IMR-90 (cell line): ENCODE measurements around the gene DAAM2. TPM values are rescaled to one million over a fixed set of nuclear protein-coding genes. Genes with fewer than 3 reads are reported as not detected.

ENCODE experiments used
- ATAC-seq: fragments of 200-7000 bp; cut with Tn5 transposase; 2 replicates; pipeline ENCODE4 v1.9.1; 2020; ENCODE audit warnings: low read depth, mild to moderate bottlenecking, moderate library complexity
- BruUV-seq: library from RNA; stranded (reverse); fragments of 400-500 nt; replicated peaks from 2 replicates; lab custom pipeline; 2021; lab: Mats Ljungman, UMichigan
- CTCF ChIA-PET: fragments of 300-600 bp; formaldehyde crosslinking; extraction: SDS; loops from one replicate; lab custom pipeline; 2021; ENCODE audit warnings: antibody characterized with exemption; lab: Yijun Ruan, JAX
- POLR2A ChIA-PET: fragments of 300-600 bp; sonication (Branson Sonifier 250); formaldehyde crosslinking; loops from one replicate; lab custom pipeline; 2022; ENCODE audit warnings: antibody characterized with exemption; ENCODE audit not compliant: unreplicated experiment; lab: Charles Lee
- DNase-seq: peaks from one replicate; pipeline ENCODE4 v3.0.0; 2013
- H2AFZ ChIP-seq: replicated peaks from 2 replicates; pipeline ENCODE3; 2013; ENCODE audit warnings: low read length, mild to moderate bottlenecking; ENCODE audit not compliant: poor library complexity
- H2AK5ac ChIP-seq: 2 replicates; pipeline ENCODE4 v1.6.1; 2013; ENCODE audit warnings: low read depth, low read length, inconsistent platforms
- H2AK9ac ChIP-seq: replicated peaks from 2 replicates; pipeline ENCODE3; 2013; ENCODE audit warnings: mild to moderate bottlenecking, low read depth, low read length, moderate library complexity; ENCODE audit not compliant: poor library complexity
- H2BK120ac ChIP-seq: 2 replicates; pipeline ENCODE4 v1.6.1; 2013; ENCODE audit warnings: low read depth, low read length, inconsistent platforms
- H2BK15ac ChIP-seq: 3 replicates; pipeline ENCODE4 v1.6.1; 2013; ENCODE audit warnings: low read depth, low read length, inconsistent platforms
- H2BK20ac ChIP-seq: 2 replicates; pipeline ENCODE4 v1.6.1; 2013; ENCODE audit warnings: low read depth, mild to moderate bottlenecking, inconsistent platforms, low read length, moderate library complexity
- H2BK5ac ChIP-seq: 2 replicates; pipeline ENCODE4 v1.6.1; 2013; ENCODE audit warnings: mild to moderate bottlenecking, low read depth, low read length, inconsistent platforms; ENCODE audit not compliant: poor library complexity, severe bottlenecking
- H3K14ac ChIP-seq: replicated peaks from 2 replicates; pipeline ENCODE4 v1.6.1; 2013; ENCODE audit warnings: low read depth, low read length, inconsistent platforms
- H3K18ac ChIP-seq: 2 replicates; pipeline ENCODE4 v1.6.1; 2013; ENCODE audit warnings: low read depth, low read length, control low read depth
- H3K23ac ChIP-seq: 2 replicates; pipeline ENCODE4 v1.6.1; 2013; ENCODE audit warnings: low read depth, low read length, inconsistent platforms
- H3K27ac ChIP-seq: 2 replicates; pipeline ENCODE4 v1.5.1; 2013; ENCODE audit warnings: mild to moderate bottlenecking, control low read depth, low read length; ENCODE audit not compliant: insufficient read depth
- H3K27me3 ChIP-seq: 2 replicates; pipeline ENCODE4 v1.6.1; 2013; ENCODE audit warnings: low read length; ENCODE audit not compliant: control insufficient read depth, insufficient read depth
- H3K36me3 ChIP-seq: 2 replicates; pipeline ENCODE4 v1.6.1; 2013; ENCODE audit warnings: low read length, mixed read lengths; ENCODE audit not compliant: control insufficient read depth, insufficient read depth
- H3K4ac ChIP-seq: 2 replicates; pipeline ENCODE4 v1.6.1; 2013; ENCODE audit warnings: low read depth, low read length, inconsistent platforms
- H3K4me1 ChIP-seq: 2 replicates; pipeline ENCODE4 v1.6.1; 2013; ENCODE audit warnings: low read length, mixed read lengths; ENCODE audit not compliant: control insufficient read depth, insufficient read depth
- H3K4me2 ChIP-seq: 2 replicates; pipeline ENCODE4 v1.6.1; 2013; ENCODE audit warnings: low read depth, mild to moderate bottlenecking, control low read depth, low read length, moderate library complexity
- H3K4me3 ChIP-seq: 2 replicates; pipeline ENCODE4 v1.5.1; 2013; ENCODE audit warnings: low read depth, mild to moderate bottlenecking, control low read depth, low read length, moderate library complexity; ENCODE audit not compliant: insufficient read depth
- H3K56ac ChIP-seq: 2 replicates; pipeline ENCODE4 v1.6.1; 2013; ENCODE audit warnings: low read length, inconsistent platforms; ENCODE audit not compliant: insufficient read depth; ENCODE audit errors: extremely low read depth
- H3K79me1 ChIP-seq, 2 experiments: 2 replicates each; pipeline ENCODE4 v1.6.1; 2013; ENCODE audit warnings: low read length in 2 of 2, inconsistent platforms in 1 of 2, low read depth in 1 of 2
- H3K9ac ChIP-seq: 2 replicates; pipeline ENCODE4 v1.6.1; 2013; ENCODE audit warnings: low read depth, low read length, control low read depth
- H3K9me1 ChIP-seq: 2 replicates; pipeline ENCODE4 v1.6.1; 2013; ENCODE audit warnings: low read length, inconsistent platforms; ENCODE audit not compliant: insufficient read depth
- H3K9me3 ChIP-seq: 2 replicates; pipeline ENCODE4 v1.6.1; 2013; ENCODE audit warnings: low read length; ENCODE audit not compliant: control insufficient read depth, insufficient read depth
- H4K20me1 ChIP-seq: 2 replicates; pipeline ENCODE4 v1.6.1; 2013; ENCODE audit warnings: low read length, inconsistent platforms; ENCODE audit not compliant: insufficient read depth
- H4K5ac ChIP-seq: 2 replicates; pipeline ENCODE4 v1.6.1; 2013; ENCODE audit warnings: mild to moderate bottlenecking, low read depth, low read length, control low read depth
- H4K8ac ChIP-seq, 2 experiments: 2 replicates each; pipeline ENCODE4 v1.6.1; 2013; ENCODE audit warnings: low read depth in 2 of 2, low read length in 2 of 2, control low read depth in 1 of 2, inconsistent platforms in 1 of 2
- H4K91ac ChIP-seq: 2 replicates; pipeline ENCODE4 v1.6.1; 2013; ENCODE audit warnings: low read depth, low read length, inconsistent platforms; ENCODE audit not compliant: insufficient read depth
- BHLHE40 ChIP-seq: fragments of 150-350 bp; IDR thresholded peaks from 2 replicates; pipeline ENCODE4 v1.6.1; 2016; ENCODE audit warnings: mild to moderate bottlenecking, low read depth, low read length
- CEBPB ChIP-seq: IDR thresholded peaks from 2 replicates; pipeline ENCODE4 v1.6.1; 2012; ENCODE audit warnings: low read depth, low read length, improper control_type of control experiment
- CHD1 ChIP-seq: IDR thresholded peaks from 2 replicates; pipeline ENCODE4 v1.6.1; 2012; ENCODE audit warnings: low read depth, low read length, improper control_type of control experiment
- CTCF ChIP-seq: conservative IDR thresholded peaks from 2 replicates; pipeline ENCODE4 v1.5.1; 2012; ENCODE audit warnings: mild to moderate bottlenecking, low read depth, low read length, improper control_type of control experiment
- ELK1 ChIP-seq: fragments of 150-350 bp; IDR thresholded peaks from 2 replicates; pipeline ENCODE4 v1.6.1; 2016; ENCODE audit warnings: low read depth, mild to moderate bottlenecking, low read length, moderate library complexity, borderline replicate concordance
- FOS ChIP-seq: fragments of 150-350 bp; IDR thresholded peaks from 2 replicates; pipeline ENCODE4 v1.6.1; 2016; ENCODE audit warnings: low read depth, low read length
- MAFK ChIP-seq: IDR thresholded peaks from 2 replicates; pipeline ENCODE4 v1.6.1; 2012; ENCODE audit warnings: low read depth, low read length, improper control_type of control experiment
- MAZ ChIP-seq: IDR thresholded peaks from 2 replicates; pipeline ENCODE4 v1.6.1; 2012; ENCODE audit warnings: low read depth, mild to moderate bottlenecking, low read length, improper control_type of control experiment, moderate library complexity, borderline replicate concordance
- MXI1 ChIP-seq: IDR thresholded peaks from 2 replicates; pipeline ENCODE4 v1.6.1; 2012; ENCODE audit warnings: low read depth, mild to moderate bottlenecking, low read length, moderate library complexity, borderline replicate concordance
- NFE2L2 ChIP-seq: fragments of 150-350 bp; IDR thresholded peaks from 2 replicates; pipeline ENCODE4 v1.6.1; 2016; ENCODE audit warnings: low read depth, mild to moderate bottlenecking, low read length
- POLR2A ChIP-seq: IDR thresholded peaks from 2 replicates; pipeline ENCODE4 v1.6.1; 2012; ENCODE audit warnings: mild to moderate bottlenecking, low read depth, low read length
- RAD21 ChIP-seq: IDR thresholded peaks from 2 replicates; pipeline ENCODE4 v1.6.1; 2012; ENCODE audit warnings: low read length, improper control_type of control experiment
- RCOR1 ChIP-seq: IDR thresholded peaks from 2 replicates; pipeline ENCODE4 v1.6.1; 2012; ENCODE audit warnings: mild to moderate bottlenecking, low read length, improper control_type of control experiment; ENCODE audit not compliant: insufficient replicate concordance
- RFX5 ChIP-seq: IDR thresholded peaks from 2 replicates; pipeline ENCODE4 v1.8.0; 2012; ENCODE audit warnings: low read depth, mild to moderate bottlenecking, low read length, moderate library complexity
- SMC3 ChIP-seq: fragments of 150-350 bp; IDR thresholded peaks from 2 replicates; pipeline ENCODE4 v1.6.1; 2016; ENCODE audit warnings: low read depth, mild to moderate bottlenecking, antibody characterized with exemption, low read length, moderate library complexity
- USF2 ChIP-seq: fragments of 150-350 bp; IDR thresholded peaks from 2 replicates; pipeline ENCODE4 v1.6.1; 2017; ENCODE audit warnings: mild to moderate bottlenecking, antibody characterized with exemption, low read length, low read depth
- WGBS, 2 experiments: methylation state at CpG; one replicate each; pipeline versions ENCODE4 v1.1.5 to v1.1.7; 2013; ENCODE audit warnings: missing lambda C conversion rate in 2 of 2; ENCODE audit not compliant: insufficient read length in 1 of 2; ENCODE audit errors: extremely low coverage in 2 of 2; 5-methylcytosine and 5-hydroxymethylcytosine counted together
- dilution Hi-C: fragments of 300-500 bp; cut with HindIII; formaldehyde crosslinking; loops from one replicate; pipeline ENCODE4 v1.14.3; 2018; ENCODE audit warnings: low sequenced_read_pairs; ENCODE audit not compliant: unreplicated experiment
- in situ Hi-C: fragments of 300-500 bp; cut with MboI; formaldehyde crosslinking; loops from 3 replicates; pipeline ENCODE4 v1.14.3; 2019; ENCODE audit warnings: low sequenced_read_pairs, inconsistent platforms, mixed read lengths
- intact Hi-C: fragments of 100-400 bp; cut with micrococcal nuclease; formaldehyde crosslinking; loops from 2 replicates; pipeline ENCODE4 v1.10.0; 2022
- polyA plus RNA-seq, 3 experiments: library from polyadenylated mRNA; depleted of rRNA; stranded (reverse); fragments of >200 nt; gene quantifications; 2 replicates each; pipeline ENCODE4 v1.2.3, GENCODE V29; 2012; ENCODE audit warnings: low replicate concordance in 1 of 3
- total RNA-seq: library from RNA; depleted of rRNA; stranded (reverse); fragments of >200 nt; gene quantifications from 2 replicates; pipeline ENCODE4 v1.2.3, GENCODE V29; 2012

Gene DAAM2
- total and polyA plus RNA-seq, 2 of the 4 experiments (the other 2 are of a cell fraction) = 11.2 to 12.9 TPM

DNA sequence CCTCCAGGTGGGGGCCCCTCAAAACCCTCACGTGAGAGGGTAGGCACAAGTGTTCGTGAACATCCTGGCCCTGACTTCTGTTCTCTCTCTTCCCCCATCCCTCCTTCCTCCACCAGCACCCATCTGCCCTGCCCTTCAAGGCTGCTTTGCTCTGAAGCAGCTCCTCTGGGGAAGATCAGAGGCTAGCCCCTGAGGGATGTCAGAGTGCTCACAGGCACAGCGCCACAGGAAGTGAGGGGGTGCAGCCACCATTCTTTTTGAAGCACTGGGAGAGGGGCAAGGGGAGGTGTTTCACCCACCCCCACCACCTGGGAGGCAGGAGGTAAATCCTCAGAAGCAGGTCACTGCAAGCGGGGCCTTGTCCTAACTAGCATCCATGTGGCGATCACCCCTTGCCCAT is 130.6 kb downstream of the DAAM2 start:
- Histone ChIP-seq H3K4me3 (no peak overlapping the region), H3K18ac (no peak overlapping the region), H2BK5ac (no peak overlapping the region), H3K27me3 (no peaks in the 10 kb centered on the region), H3K14ac (no peak overlapping the region), H3K9me1 (no peaks in the 10 kb centered on the region; the same call in 1 of the 2 replicates), H3K56ac (no peak overlapping the region), H3K4me2 (no peak overlapping the region), H4K8ac (no peak overlapping the region), H4K5ac (no peak overlapping the region), H2BK15ac (no peak overlapping the region), H2BK20ac (no peak overlapping the region), H3K36me3 (peaks cover 37% of the 10 kb centered on the region), H3K4ac (no peak overlapping the region), H3K9me3 (no peaks in the 10 kb centered on the region), H3K79me1 (peaks cover 6 to 10% of the 10 kb centered on the region in 2 experiments; a peak in 1 of 4 replicates), H3K23ac (no peak overlapping the region), H2AK5ac (no peak overlapping the region), H2AFZ (no peak overlapping the region), H3K9ac (no peak overlapping the region), H3K4me1 (peaks cover 4% of the 10 kb centered on the region), H2AK9ac (no peak overlapping the region), H3K27ac (no peak overlapping the region), H4K20me1 (no peaks in the 10 kb centered on the region), H4K91ac (no peak overlapping the region), H2BK120ac (no peak overlapping the region)
- dilution Hi-C loops (no loop called here), intact Hi-C loops (no loop called here), in situ Hi-C loops (no loop called here)
- no TSS peak for BruUV-seq
- TF ChIP-seq CHD1 (no peak), RCOR1 (no peak), RAD21 (no peak), RFX5 (no peak), NFE2L2 (no peak), POLR2A (no peak), MAZ (no peak), ELK1 (no peak), USF2 (no peak), SMC3 (no peak), MXI1 (no peak), BHLHE40 (no peak), MAFK (no peak), CEBPB (no peak), CTCF (no peak), FOS (no peak)
- ChIA-PET CTCF (no interaction called here), POLR2A (no interaction called here)
- ATAC-seq (no peak), DNase-seq (no peak)
- WGBS, 2 experiments = no CpG with 5 or more reads among the region's 5 CpGs
